ENCODE results near the gene KCND3.

- TF ChIP-seq, protein P1, sequence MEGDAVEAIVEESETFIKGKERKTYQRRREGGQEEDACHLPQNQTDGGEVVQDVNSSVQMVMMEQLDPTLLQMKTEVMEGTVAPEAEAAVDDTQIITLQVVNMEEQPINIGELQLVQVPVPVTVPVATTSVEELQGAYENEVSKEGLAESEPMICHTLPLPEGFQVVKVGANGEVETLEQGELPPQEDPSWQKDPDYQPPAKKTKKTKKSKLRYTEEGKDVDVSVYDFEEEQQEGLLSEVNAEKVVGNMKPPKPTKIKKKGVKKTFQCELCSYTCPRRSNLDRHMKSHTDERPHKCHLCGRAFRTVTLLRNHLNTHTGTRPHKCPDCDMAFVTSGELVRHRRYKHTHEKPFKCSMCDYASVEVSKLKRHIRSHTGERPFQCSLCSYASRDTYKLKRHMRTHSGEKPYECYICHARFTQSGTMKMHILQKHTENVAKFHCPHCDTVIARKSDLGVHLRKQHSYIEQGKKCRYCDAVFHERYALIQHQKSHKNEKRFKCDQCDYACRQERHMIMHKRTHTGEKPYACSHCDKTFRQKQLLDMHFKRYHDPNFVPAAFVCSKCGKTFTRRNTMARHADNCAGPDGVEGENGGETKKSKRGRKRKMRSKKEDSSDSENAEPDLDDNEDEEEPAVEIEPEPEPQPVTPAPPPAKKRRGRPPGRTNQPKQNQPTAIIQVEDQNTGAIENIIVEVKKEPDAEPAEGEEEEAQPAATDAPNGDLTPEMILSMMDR (IDR thresholded peaks at IDR 0.05; ENCODE audit: insufficient read depth, low read depth, low read length) = no peak
- no peak for TF ChIP-seq EZH2 (IDR thresholded peaks at IDR 0.05; ENCODE audit: insufficient read depth, low read length)
These were observed 101.6 kb downstream of the KCND3 start for GRCh38 chr1:111887875-111888274.

All from astrocyte (in vitro differentiated cells and primary cell).